Fibroblast of the aortic adventitia (primary cell): ENCODE data around the gene LMAN1L. TPM values are rescaled to one million over a fixed set of nuclear protein-coding genes. Genes with fewer than 3 reads are reported as not detected.

Source experiments
- DNase-seq: peaks from one replicate; pipeline ENCODE4 v3.0.0-alpha.2; 2010; ENCODE audit warnings: low read depth
- H3K4me3 ChIP-seq: 2 replicates; pipeline ENCODE4 v1.5.1; 2011; ENCODE audit warnings: low read depth, mild to moderate bottlenecking, control low read depth, low read length, moderate library complexity
- CTCF ChIP-seq: IDR thresholded peaks from 2 replicates; pipeline ENCODE4 v1.5.1; 2011; ENCODE audit warnings: mild to moderate bottlenecking, low read length, control low read depth, inconsistent platforms; ENCODE audit not compliant: insufficient read depth
- total RNA-seq: library from RNA; depleted of rRNA; stranded (reverse); fragments of >200 nt; gene quantifications from 2 replicates; pipeline ENCODE4 v1.2.3, GENCODE V29; 2012; ENCODE audit warnings: low replicate concordance

LMAN1L gene
- total RNA-seq, 1 donor, result not detected

GRCh38 chr15:74866090-74866489 is 53.5 kb downstream of the LMAN1L start:
- no peak for TF ChIP-seq CTCF
- H3K4me3 ChIP-seq, result no peak overlapping the region
- peak; percentile 67 for DNase-seq

DNA sequence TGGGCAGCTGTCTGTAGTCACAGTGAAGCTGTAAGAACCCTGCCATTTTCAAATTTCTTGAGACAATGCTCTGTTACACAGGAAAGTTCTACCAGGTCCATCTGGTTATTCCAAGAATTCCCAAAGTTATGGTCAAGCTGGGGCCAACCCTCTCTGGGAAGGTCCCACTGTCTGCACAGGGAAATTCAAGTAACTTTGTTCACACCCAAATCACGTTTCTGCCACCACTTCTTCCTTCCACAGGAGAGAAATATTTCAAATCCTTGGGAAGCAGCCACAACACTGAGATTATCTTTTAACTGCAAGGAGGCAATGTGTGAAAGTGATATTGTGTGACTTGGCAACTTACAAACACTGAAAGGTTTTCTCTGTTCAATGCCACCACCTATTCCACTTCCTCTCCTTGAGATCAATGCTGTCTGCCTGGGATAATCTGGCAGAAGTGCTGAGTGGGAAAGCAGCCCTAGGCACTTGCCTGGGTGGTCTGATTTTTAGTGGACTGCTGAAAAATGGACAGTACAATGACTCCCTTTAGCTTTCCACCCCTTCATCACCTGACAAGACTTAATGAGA is 54.9 kb downstream of the LMAN1L start:
- H3K4me3 ChIP-seq, result no peak overlapping the region
- no peak for DNase-seq
- no peak for TF ChIP-seq CTCF

DNA sequence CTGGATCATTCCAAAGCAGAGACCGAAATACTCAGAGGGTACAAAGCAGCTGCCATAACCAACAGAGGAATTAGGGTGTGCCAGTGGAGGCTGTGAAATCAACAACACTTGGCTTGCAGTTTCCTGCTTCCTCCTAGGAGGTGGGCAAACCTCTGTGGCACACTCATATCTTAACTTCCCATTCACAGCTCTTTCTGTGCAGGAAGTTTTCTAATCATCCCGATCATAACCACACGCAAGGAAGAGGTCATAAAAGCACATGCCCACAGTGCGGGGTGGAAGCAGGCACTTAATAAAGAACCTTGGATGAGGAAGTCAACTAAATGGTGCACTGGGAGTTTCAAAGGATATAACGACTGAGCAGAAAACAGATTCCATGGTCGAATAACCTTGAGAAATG is 55.4 kb downstream of the LMAN1L start:
- no peak overlapping the region for H3K4me3 ChIP-seq
- DNase-seq, result no peak
- no peak for TF ChIP-seq CTCF

GRCh38 chr15:74869372-74869725 is 56.7 kb downstream of the LMAN1L start:
- DNase-seq, result no peak
- no peak overlapping the region for H3K4me3 ChIP-seq
- no peak for TF ChIP-seq CTCF

DNA sequence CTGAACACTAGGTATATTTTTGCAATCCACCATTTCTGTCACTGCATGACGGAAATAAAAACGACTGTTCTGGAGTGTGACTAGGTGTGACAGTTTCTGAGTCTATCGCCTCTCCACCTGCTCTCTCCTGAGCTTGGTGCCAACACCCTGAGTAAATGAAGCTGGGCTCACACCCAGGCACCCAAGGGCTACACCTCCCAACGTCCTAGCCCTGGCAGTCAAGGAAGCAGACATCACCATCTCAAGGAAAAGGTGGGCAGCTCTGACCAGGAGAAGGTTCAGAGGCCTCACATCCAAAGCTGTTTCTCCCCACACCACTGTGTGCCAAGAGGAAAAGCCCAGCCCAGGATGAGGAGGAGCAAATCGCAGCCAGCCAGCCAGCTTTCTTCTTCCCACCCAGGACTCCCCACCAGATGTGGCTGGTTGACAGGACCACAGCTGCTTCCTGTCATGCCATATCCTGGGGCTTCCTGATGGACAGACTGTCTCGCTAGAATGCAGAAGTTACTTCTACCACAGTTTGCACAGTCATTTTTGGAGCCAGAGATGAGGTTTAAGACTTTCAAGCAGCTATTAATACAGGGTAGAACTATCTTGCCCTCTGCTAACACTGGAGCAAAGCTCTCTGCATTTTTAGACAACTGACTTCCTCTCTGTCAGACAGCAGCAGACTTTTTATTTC is 57.2 kb downstream of the LMAN1L start:
- no peak overlapping the region for H3K4me3 ChIP-seq
- DNase-seq, result peak; percentile 55
- TF ChIP-seq CTCF, result no peak

DNA sequence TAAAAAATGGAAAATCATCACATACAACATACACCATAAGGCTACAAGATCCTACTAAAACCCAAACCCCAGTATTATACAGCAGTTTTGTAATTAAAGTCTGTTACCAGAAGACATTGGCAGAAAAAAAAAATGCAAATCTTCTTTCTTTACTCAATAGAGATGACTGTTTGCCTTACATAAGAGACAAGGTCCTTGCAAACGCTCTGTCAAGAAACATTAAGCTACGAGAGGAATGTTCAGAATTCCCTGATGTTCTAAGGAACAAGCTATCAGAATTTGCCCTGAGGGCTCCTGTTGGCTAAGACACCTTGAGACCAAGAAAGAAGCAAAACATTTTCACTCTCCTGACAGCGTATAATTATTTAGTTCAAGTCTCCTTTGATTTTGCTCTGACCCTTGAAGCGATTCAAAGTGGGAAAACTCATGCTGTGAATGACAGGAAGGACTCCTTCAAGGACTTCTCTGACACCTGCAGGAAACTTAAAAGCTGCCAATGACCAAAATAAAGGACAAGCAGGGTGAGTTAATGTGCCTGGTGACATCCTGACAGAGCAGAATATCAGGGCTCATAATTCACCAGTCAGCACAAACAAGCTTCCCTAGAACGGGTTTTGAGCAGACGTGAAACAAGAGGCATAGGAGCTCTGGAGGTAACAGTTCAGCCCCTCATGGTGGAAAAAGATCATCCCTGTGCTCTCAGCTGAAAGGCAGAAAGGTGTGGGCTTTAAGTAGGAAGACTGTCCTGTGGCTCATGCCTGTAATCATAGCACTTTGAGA is 58.0 kb downstream of the LMAN1L start:
- H3K4me3 ChIP-seq, result no peak overlapping the region
- TF ChIP-seq CTCF, result no peak
- DNase-seq, result no peak
